Measurements from ENCODE around the gene RCN2.

DNA sequence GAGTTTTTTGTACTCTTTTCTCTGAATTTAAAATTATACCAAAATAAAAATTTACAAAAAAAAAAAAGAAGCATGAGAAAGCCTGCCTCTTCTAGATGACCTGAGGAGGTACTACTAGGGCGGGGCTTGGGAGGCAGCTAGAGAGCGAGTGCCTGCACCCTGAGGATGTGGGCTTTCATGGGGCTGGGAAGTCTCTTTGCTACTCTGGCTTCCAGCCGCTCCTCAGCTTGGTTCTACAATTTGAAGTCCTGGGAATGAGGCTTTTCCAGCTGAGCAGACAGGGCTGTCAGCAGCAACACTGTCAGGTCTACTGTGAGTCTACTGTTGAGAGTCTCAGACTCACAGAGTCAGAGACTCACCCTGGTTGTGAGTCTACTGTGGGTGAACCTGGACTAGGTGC lies 55.2 kb downstream of the RCN2 start:
- TF ChIP-seq, protein P1, sequence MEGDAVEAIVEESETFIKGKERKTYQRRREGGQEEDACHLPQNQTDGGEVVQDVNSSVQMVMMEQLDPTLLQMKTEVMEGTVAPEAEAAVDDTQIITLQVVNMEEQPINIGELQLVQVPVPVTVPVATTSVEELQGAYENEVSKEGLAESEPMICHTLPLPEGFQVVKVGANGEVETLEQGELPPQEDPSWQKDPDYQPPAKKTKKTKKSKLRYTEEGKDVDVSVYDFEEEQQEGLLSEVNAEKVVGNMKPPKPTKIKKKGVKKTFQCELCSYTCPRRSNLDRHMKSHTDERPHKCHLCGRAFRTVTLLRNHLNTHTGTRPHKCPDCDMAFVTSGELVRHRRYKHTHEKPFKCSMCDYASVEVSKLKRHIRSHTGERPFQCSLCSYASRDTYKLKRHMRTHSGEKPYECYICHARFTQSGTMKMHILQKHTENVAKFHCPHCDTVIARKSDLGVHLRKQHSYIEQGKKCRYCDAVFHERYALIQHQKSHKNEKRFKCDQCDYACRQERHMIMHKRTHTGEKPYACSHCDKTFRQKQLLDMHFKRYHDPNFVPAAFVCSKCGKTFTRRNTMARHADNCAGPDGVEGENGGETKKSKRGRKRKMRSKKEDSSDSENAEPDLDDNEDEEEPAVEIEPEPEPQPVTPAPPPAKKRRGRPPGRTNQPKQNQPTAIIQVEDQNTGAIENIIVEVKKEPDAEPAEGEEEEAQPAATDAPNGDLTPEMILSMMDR (conservative IDR thresholded peaks at IDR 0.05 in 1 of 2, IDR thresholded peaks at IDR 0.05 in 1 of 2; ENCODE audit: extremely low read depth in 1 of 2, insufficient read depth in 1 of 2, low read depth in 1 of 2, low read length in 2 of 2): no peak
- TF ChIP-seq EZH2 (IDR thresholded peaks at IDR 0.05; ENCODE audit: borderline replicate concordance, low read length): no peak
